IMR-90 (cell line): ENCODE results near the gene CD82. TPM values are rescaled to one million over a fixed set of nuclear protein-coding genes. Genes with fewer than 3 reads are reported as not detected.

Experiments used
- ATAC-seq: fragments of 200-7000 bp; cut with Tn5 transposase; 2 replicates; pipeline ENCODE4 v1.9.1; 2020; ENCODE audit warnings: low read depth, mild to moderate bottlenecking, moderate library complexity
- BruUV-seq: library from RNA; stranded (reverse); fragments of 400-500 nt; replicated peaks from 2 replicates; lab custom pipeline; 2021; lab: Mats Ljungman, UMichigan
- CTCF ChIA-PET: fragments of 300-600 bp; formaldehyde crosslinking; extraction: SDS; loops from one replicate; lab custom pipeline; 2021; ENCODE audit warnings: antibody characterized with exemption; lab: Yijun Ruan, JAX
- POLR2A ChIA-PET: fragments of 300-600 bp; sonication (Branson Sonifier 250); formaldehyde crosslinking; loops from one replicate; lab custom pipeline; 2022; ENCODE audit warnings: antibody characterized with exemption; ENCODE audit not compliant: unreplicated experiment; lab: Charles Lee
- DNase-seq: peaks from one replicate; pipeline ENCODE4 v3.0.0; 2013
- H2AFZ ChIP-seq: replicated peaks from 2 replicates; pipeline ENCODE3; 2013; ENCODE audit warnings: low read length, mild to moderate bottlenecking; ENCODE audit not compliant: poor library complexity
- H2AK5ac ChIP-seq: 2 replicates; pipeline ENCODE4 v1.6.1; 2013; ENCODE audit warnings: low read depth, low read length, inconsistent platforms
- H2AK9ac ChIP-seq: replicated peaks from 2 replicates; pipeline ENCODE3; 2013; ENCODE audit warnings: mild to moderate bottlenecking, low read depth, low read length, moderate library complexity; ENCODE audit not compliant: poor library complexity
- H2BK120ac ChIP-seq: 2 replicates; pipeline ENCODE4 v1.6.1; 2013; ENCODE audit warnings: low read depth, low read length, inconsistent platforms
- H2BK15ac ChIP-seq: 3 replicates; pipeline ENCODE4 v1.6.1; 2013; ENCODE audit warnings: low read depth, low read length, inconsistent platforms
- H2BK20ac ChIP-seq: 2 replicates; pipeline ENCODE4 v1.6.1; 2013; ENCODE audit warnings: low read depth, mild to moderate bottlenecking, inconsistent platforms, low read length, moderate library complexity
- H2BK5ac ChIP-seq: 2 replicates; pipeline ENCODE4 v1.6.1; 2013; ENCODE audit warnings: mild to moderate bottlenecking, low read depth, low read length, inconsistent platforms; ENCODE audit not compliant: poor library complexity, severe bottlenecking
- H3K14ac ChIP-seq: replicated peaks from 2 replicates; pipeline ENCODE4 v1.6.1; 2013; ENCODE audit warnings: low read depth, low read length, inconsistent platforms
- H3K18ac ChIP-seq: 2 replicates; pipeline ENCODE4 v1.6.1; 2013; ENCODE audit warnings: low read depth, low read length, control low read depth
- H3K23ac ChIP-seq: 2 replicates; pipeline ENCODE4 v1.6.1; 2013; ENCODE audit warnings: low read depth, low read length, inconsistent platforms
- H3K27ac ChIP-seq: 2 replicates; pipeline ENCODE4 v1.5.1; 2013; ENCODE audit warnings: mild to moderate bottlenecking, control low read depth, low read length; ENCODE audit not compliant: insufficient read depth
- H3K27me3 ChIP-seq: 2 replicates; pipeline ENCODE4 v1.6.1; 2013; ENCODE audit warnings: low read length; ENCODE audit not compliant: control insufficient read depth, insufficient read depth
- H3K36me3 ChIP-seq: 2 replicates; pipeline ENCODE4 v1.6.1; 2013; ENCODE audit warnings: low read length, mixed read lengths; ENCODE audit not compliant: control insufficient read depth, insufficient read depth
- H3K4ac ChIP-seq: 2 replicates; pipeline ENCODE4 v1.6.1; 2013; ENCODE audit warnings: low read depth, low read length, inconsistent platforms
- H3K4me1 ChIP-seq: 2 replicates; pipeline ENCODE4 v1.6.1; 2013; ENCODE audit warnings: low read length, mixed read lengths; ENCODE audit not compliant: control insufficient read depth, insufficient read depth
- H3K4me2 ChIP-seq: 2 replicates; pipeline ENCODE4 v1.6.1; 2013; ENCODE audit warnings: low read depth, mild to moderate bottlenecking, control low read depth, low read length, moderate library complexity
- H3K4me3 ChIP-seq: 2 replicates; pipeline ENCODE4 v1.5.1; 2013; ENCODE audit warnings: low read depth, mild to moderate bottlenecking, control low read depth, low read length, moderate library complexity; ENCODE audit not compliant: insufficient read depth
- H3K56ac ChIP-seq: 2 replicates; pipeline ENCODE4 v1.6.1; 2013; ENCODE audit warnings: low read length, inconsistent platforms; ENCODE audit not compliant: insufficient read depth; ENCODE audit errors: extremely low read depth
- H3K79me1 ChIP-seq, 2 experiments: 2 replicates each; pipeline ENCODE4 v1.6.1; 2013; ENCODE audit warnings: low read length in 2 of 2, inconsistent platforms in 1 of 2, low read depth in 1 of 2
- H3K9ac ChIP-seq: 2 replicates; pipeline ENCODE4 v1.6.1; 2013; ENCODE audit warnings: low read depth, low read length, control low read depth
- H3K9me1 ChIP-seq: 2 replicates; pipeline ENCODE4 v1.6.1; 2013; ENCODE audit warnings: low read length, inconsistent platforms; ENCODE audit not compliant: insufficient read depth
- H3K9me3 ChIP-seq: 2 replicates; pipeline ENCODE4 v1.6.1; 2013; ENCODE audit warnings: low read length; ENCODE audit not compliant: control insufficient read depth, insufficient read depth
- H4K20me1 ChIP-seq: 2 replicates; pipeline ENCODE4 v1.6.1; 2013; ENCODE audit warnings: low read length, inconsistent platforms; ENCODE audit not compliant: insufficient read depth
- H4K5ac ChIP-seq: 2 replicates; pipeline ENCODE4 v1.6.1; 2013; ENCODE audit warnings: mild to moderate bottlenecking, low read depth, low read length, control low read depth
- H4K8ac ChIP-seq, 2 experiments: 2 replicates each; pipeline ENCODE4 v1.6.1; 2013; ENCODE audit warnings: low read depth in 2 of 2, low read length in 2 of 2, control low read depth in 1 of 2, inconsistent platforms in 1 of 2
- H4K91ac ChIP-seq: 2 replicates; pipeline ENCODE4 v1.6.1; 2013; ENCODE audit warnings: low read depth, low read length, inconsistent platforms; ENCODE audit not compliant: insufficient read depth
- BHLHE40 ChIP-seq: fragments of 150-350 bp; IDR thresholded peaks from 2 replicates; pipeline ENCODE4 v1.6.1; 2016; ENCODE audit warnings: mild to moderate bottlenecking, low read depth, low read length
- CEBPB ChIP-seq: IDR thresholded peaks from 2 replicates; pipeline ENCODE4 v1.6.1; 2012; ENCODE audit warnings: low read depth, low read length, improper control_type of control experiment
- CHD1 ChIP-seq: IDR thresholded peaks from 2 replicates; pipeline ENCODE4 v1.6.1; 2012; ENCODE audit warnings: low read depth, low read length, improper control_type of control experiment
- FOS ChIP-seq: fragments of 150-350 bp; IDR thresholded peaks from 2 replicates; pipeline ENCODE4 v1.6.1; 2016; ENCODE audit warnings: low read depth, low read length
- MAFK ChIP-seq: IDR thresholded peaks from 2 replicates; pipeline ENCODE4 v1.6.1; 2012; ENCODE audit warnings: low read depth, low read length, improper control_type of control experiment
- MAZ ChIP-seq: IDR thresholded peaks from 2 replicates; pipeline ENCODE4 v1.6.1; 2012; ENCODE audit warnings: low read depth, mild to moderate bottlenecking, low read length, improper control_type of control experiment, moderate library complexity, borderline replicate concordance
- MXI1 ChIP-seq: IDR thresholded peaks from 2 replicates; pipeline ENCODE4 v1.6.1; 2012; ENCODE audit warnings: low read depth, mild to moderate bottlenecking, low read length, moderate library complexity, borderline replicate concordance
- NFE2L2 ChIP-seq: fragments of 150-350 bp; IDR thresholded peaks from 2 replicates; pipeline ENCODE4 v1.6.1; 2016; ENCODE audit warnings: low read depth, mild to moderate bottlenecking, low read length
- POLR2A ChIP-seq: IDR thresholded peaks from 2 replicates; pipeline ENCODE4 v1.6.1; 2012; ENCODE audit warnings: mild to moderate bottlenecking, low read depth, low read length
- RAD21 ChIP-seq: IDR thresholded peaks from 2 replicates; pipeline ENCODE4 v1.6.1; 2012; ENCODE audit warnings: low read length, improper control_type of control experiment
- RCOR1 ChIP-seq: IDR thresholded peaks from 2 replicates; pipeline ENCODE4 v1.6.1; 2012; ENCODE audit warnings: mild to moderate bottlenecking, low read length, improper control_type of control experiment; ENCODE audit not compliant: insufficient replicate concordance
- RFX5 ChIP-seq: IDR thresholded peaks from 2 replicates; pipeline ENCODE4 v1.8.0; 2012; ENCODE audit warnings: low read depth, mild to moderate bottlenecking, low read length, moderate library complexity
- SMC3 ChIP-seq: fragments of 150-350 bp; IDR thresholded peaks from 2 replicates; pipeline ENCODE4 v1.6.1; 2016; ENCODE audit warnings: low read depth, mild to moderate bottlenecking, antibody characterized with exemption, low read length, moderate library complexity
- WGBS, 2 experiments: methylation state at CpG; one replicate each; pipeline versions ENCODE4 v1.1.5 to v1.1.7; 2013; ENCODE audit warnings: missing lambda C conversion rate in 2 of 2; ENCODE audit not compliant: insufficient read length in 1 of 2; ENCODE audit errors: extremely low coverage in 2 of 2; 5-methylcytosine and 5-hydroxymethylcytosine counted together
- dilution Hi-C: fragments of 300-500 bp; cut with HindIII; formaldehyde crosslinking; loops from one replicate; pipeline ENCODE4 v1.14.3; 2018; ENCODE audit warnings: low sequenced_read_pairs; ENCODE audit not compliant: unreplicated experiment
- in situ Hi-C: fragments of 300-500 bp; cut with MboI; formaldehyde crosslinking; loops from 3 replicates; pipeline ENCODE4 v1.14.3; 2019; ENCODE audit warnings: low sequenced_read_pairs, inconsistent platforms, mixed read lengths
- intact Hi-C: fragments of 100-400 bp; cut with micrococcal nuclease; formaldehyde crosslinking; loops from 2 replicates; pipeline ENCODE4 v1.10.0; 2022
- polyA plus RNA-seq, 3 experiments: library from polyadenylated mRNA; depleted of rRNA; stranded (reverse); fragments of >200 nt; gene quantifications; 2 replicates each; pipeline ENCODE4 v1.2.3, GENCODE V29; 2012; ENCODE audit warnings: low replicate concordance in 1 of 3
- total RNA-seq: library from RNA; depleted of rRNA; stranded (reverse); fragments of >200 nt; gene quantifications from 2 replicates; pipeline ENCODE4 v1.2.3, GENCODE V29; 2012
- TF ChIP-seq, protein P1 (sequence below): conservative IDR thresholded peaks from 2 replicates; pipeline ENCODE4 v1.5.1; 2012; ENCODE audit warnings: mild to moderate bottlenecking, low read depth, low read length, improper control_type of control experiment
- TF ChIP-seq, protein P2 (sequence below): fragments of 150-350 bp; IDR thresholded peaks from 2 replicates; pipeline ENCODE4 v1.6.1; 2016; ENCODE audit warnings: low read depth, mild to moderate bottlenecking, low read length, moderate library complexity, borderline replicate concordance
- TF ChIP-seq, protein P3 (sequence below): fragments of 150-350 bp; IDR thresholded peaks from 2 replicates; pipeline ENCODE4 v1.6.1; 2017; ENCODE audit warnings: mild to moderate bottlenecking, antibody characterized with exemption, low read length, low read depth

The CD82 gene
- total and polyA plus RNA-seq, 2 of the 4 experiments (the other 2 are of a cell fraction): 32.8 to 49.4 TPM

DNA sequence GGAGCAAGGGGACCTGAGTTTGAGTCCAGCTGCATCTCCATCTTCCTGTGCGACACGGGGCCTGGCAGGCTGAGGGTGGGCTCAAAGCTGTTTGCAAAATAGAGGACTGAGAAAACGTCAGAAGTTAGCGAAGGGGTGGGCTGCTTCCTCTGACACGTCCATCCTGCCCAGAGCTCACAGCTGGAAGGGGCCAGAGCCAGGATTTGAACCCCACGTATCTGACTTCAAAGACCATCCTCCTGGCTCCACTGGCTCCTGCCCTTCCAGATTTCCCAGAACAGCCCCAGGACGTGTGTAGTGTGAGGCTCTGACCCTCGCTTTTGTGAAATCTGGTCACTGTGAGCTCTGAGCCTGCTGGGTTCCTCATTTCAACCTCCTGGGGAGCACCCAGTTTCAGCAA lies 56.3 kb downstream of the CD82 start:
- H3K27me3 ChIP-seq: no peaks in the 10 kb centered on the region
- H2BK20ac ChIP-seq: no peak overlapping the region
- no peak overlapping the region for H2BK15ac ChIP-seq
- POLR2A ChIA-PET: no interaction called here
- no peak overlapping the region for H3K23ac ChIP-seq
- no peak overlapping the region for H3K18ac ChIP-seq
- H2BK5ac ChIP-seq: no peak overlapping the region
- no peak overlapping the region for H3K27ac ChIP-seq
- no peak overlapping the region for H3K4me3 ChIP-seq
- no peak overlapping the region for H4K8ac ChIP-seq
- DNase-seq: no peak
- no peak overlapping the region for H4K91ac ChIP-seq
- no peak overlapping the region for H2AK9ac ChIP-seq
- no peak overlapping the region for H2AK5ac ChIP-seq
- H3K4ac ChIP-seq: no peak overlapping the region
- H3K9ac ChIP-seq: no peak overlapping the region
- no peaks in the 10 kb centered on the region; the same call in 1 of the 2 replicates for H3K4me1 ChIP-seq
- 0 out of 2 replicates have a peak, but pooled peaks cover 3% of the 10 kb centered on the region for H4K20me1 ChIP-seq
- no peak overlapping the region for H3K4me2 ChIP-seq
- CTCF ChIA-PET: interaction anchor here (1.3 kb wide), 1 partner anchor 65 kb away, joined by 3 read pairs; no protein-coding TSS in a partner anchor
- no peak overlapping the region for H2AFZ ChIP-seq
- BruUV-seq: no TSS peak
- no peak for ATAC-seq
- H3K79me1 ChIP-seq: no peaks in the 10 kb centered on the region
- H2BK120ac ChIP-seq: no peak overlapping the region
- no peak overlapping the region for H3K14ac ChIP-seq
- H4K5ac ChIP-seq: no peak overlapping the region
- H3K9me1 ChIP-seq: no peaks in the 10 kb centered on the region
- TF ChIP-seq POLR2A: no peak
- no peak for TF ChIP-seq MAZ
- TF ChIP-seq SMC3: no peak
- TF ChIP-seq, protein P1, sequence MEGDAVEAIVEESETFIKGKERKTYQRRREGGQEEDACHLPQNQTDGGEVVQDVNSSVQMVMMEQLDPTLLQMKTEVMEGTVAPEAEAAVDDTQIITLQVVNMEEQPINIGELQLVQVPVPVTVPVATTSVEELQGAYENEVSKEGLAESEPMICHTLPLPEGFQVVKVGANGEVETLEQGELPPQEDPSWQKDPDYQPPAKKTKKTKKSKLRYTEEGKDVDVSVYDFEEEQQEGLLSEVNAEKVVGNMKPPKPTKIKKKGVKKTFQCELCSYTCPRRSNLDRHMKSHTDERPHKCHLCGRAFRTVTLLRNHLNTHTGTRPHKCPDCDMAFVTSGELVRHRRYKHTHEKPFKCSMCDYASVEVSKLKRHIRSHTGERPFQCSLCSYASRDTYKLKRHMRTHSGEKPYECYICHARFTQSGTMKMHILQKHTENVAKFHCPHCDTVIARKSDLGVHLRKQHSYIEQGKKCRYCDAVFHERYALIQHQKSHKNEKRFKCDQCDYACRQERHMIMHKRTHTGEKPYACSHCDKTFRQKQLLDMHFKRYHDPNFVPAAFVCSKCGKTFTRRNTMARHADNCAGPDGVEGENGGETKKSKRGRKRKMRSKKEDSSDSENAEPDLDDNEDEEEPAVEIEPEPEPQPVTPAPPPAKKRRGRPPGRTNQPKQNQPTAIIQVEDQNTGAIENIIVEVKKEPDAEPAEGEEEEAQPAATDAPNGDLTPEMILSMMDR: no peak
- no peak for TF ChIP-seq BHLHE40
- no peak for TF ChIP-seq MAFK
- TF ChIP-seq, protein P2, sequence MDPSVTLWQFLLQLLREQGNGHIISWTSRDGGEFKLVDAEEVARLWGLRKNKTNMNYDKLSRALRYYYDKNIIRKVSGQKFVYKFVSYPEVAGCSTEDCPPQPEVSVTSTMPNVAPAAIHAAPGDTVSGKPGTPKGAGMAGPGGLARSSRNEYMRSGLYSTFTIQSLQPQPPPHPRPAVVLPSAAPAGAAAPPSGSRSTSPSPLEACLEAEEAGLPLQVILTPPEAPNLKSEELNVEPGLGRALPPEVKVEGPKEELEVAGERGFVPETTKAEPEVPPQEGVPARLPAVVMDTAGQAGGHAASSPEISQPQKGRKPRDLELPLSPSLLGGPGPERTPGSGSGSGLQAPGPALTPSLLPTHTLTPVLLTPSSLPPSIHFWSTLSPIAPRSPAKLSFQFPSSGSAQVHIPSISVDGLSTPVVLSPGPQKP: no peak
- no peak for TF ChIP-seq RAD21
- TF ChIP-seq FOS: no peak
- no peak for TF ChIP-seq MXI1
- no peak for TF ChIP-seq CHD1
- TF ChIP-seq, protein P3, sequence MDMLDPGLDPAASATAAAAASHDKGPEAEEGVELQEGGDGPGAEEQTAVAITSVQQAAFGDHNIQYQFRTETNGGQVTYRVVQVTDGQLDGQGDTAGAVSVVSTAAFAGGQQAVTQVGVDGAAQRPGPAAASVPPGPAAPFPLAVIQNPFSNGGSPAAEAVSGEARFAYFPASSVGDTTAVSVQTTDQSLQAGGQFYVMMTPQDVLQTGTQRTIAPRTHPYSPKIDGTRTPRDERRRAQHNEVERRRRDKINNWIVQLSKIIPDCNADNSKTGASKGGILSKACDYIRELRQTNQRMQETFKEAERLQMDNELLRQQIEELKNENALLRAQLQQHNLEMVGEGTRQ: no peak
- no peak for TF ChIP-seq CEBPB
- no peak for TF ChIP-seq RFX5
- no peak for TF ChIP-seq NFE2L2
- TF ChIP-seq RCOR1: no peak
- dilution Hi-C loops: no loop called here
- in situ Hi-C loops: loop anchor here (5.0 kb wide), 1 partner anchor 271 kb away; no protein-coding TSS in a partner anchor
- intact Hi-C loops: loop anchor here (1.0 to 5.0 kb wide), 4 partner anchors 106 to 481 kb away; no protein-coding TSS in a partner anchor
- 64% methylated on average over 6 of the region's 8 CpGs; no CpG with 5 or more reads in 1 of the 2 experiments for WGBS, 2 experiments
- H3K9me3 ChIP-seq: 0 out of 2 replicates have a peak, but pooled peaks cover 2% of the 10 kb centered on the region
- no peak overlapping the region for H3K56ac ChIP-seq
- H3K36me3 ChIP-seq: peaks cover 4% of the 10 kb centered on the region; the same call in 1 of the 2 replicates
